GM19468 (cell line): ENCODE results near the gene SH3RF2.

Experiments used
- ATAC-seq: cut with Tn5 transposase; IDR thresholded peaks from one replicate; pipeline ENCODE4 v1.9.1; 2021; ENCODE audit warnings: mild to moderate bottlenecking, moderate library complexity, moderate number of reproducible peaks; ENCODE audit not compliant: unreplicated experiment; ENCODE audit errors: extremely low read depth

The SH3RF2 gene

DNA sequence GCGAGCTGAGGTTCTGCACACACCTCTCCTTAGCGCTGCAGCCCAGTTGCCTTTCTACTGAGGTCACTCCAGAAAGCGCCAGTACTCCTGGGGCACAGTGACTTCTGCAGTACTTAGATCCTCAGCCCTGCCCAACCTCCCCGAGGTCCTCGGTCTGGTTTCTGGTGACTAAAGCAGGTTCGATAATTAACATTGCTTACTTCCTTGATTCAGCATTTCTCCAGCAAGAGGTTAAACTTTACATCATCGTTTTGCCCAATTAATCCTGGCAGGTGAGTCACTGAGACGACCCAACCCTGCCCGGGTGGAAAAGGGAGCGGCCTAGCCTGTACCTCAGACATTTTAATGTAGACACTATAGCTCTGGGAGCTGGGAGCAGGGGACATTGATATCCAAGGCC lies 91.4 kb downstream of the SH3RF2 start:
- no peak for ATAC-seq

- ATAC-seq = no peak
Observed at GRCh38 chr5:146032911-146033310, 96.5 kb downstream of the SH3RF2 start.

GRCh38 chr5:146034127-146034526 lies 97.7 kb downstream of the SH3RF2 start:
- no peak for ATAC-seq

GRCh38 chr5:146034605-146035004 lies 98.2 kb downstream of the SH3RF2 start:
- no peak for ATAC-seq

- no peak for ATAC-seq
Observed at GRCh38 chr5:146039420-146039819, 103.0 kb downstream of the SH3RF2 start.

GRCh38 chr5:146040527-146040926 lies 104.1 kb downstream of the SH3RF2 start:
- ATAC-seq = no peak

DNA sequence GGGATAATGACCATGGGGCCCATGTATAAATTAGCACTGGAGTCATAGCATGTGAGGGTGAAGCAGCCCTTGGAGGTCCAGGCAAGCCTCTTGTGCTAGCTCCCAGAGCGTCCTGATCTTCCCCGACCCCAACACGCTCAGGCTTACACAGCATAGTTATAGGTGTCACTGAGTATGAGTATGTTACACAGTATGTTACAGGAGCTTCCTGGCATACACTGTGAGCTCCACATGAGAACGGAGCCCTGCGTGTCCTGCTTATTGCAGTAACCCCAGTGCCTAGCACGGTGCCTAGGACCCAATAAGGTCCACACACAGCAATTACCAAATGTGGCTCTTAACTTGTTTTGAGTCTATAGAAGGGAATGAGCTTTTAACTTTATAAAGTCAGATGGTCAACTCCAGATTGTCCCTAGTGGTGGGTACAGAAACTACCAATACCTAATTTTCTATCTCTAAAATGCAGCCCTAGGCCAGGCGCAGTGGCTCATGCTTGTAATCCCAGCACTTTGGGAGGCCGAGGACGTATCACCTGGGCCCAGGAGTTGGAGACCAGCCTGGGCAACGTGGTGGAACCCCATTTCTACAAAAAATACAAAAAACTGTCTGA lies 104.9 kb downstream of the SH3RF2 start:
- no peak for ATAC-seq

DNA sequence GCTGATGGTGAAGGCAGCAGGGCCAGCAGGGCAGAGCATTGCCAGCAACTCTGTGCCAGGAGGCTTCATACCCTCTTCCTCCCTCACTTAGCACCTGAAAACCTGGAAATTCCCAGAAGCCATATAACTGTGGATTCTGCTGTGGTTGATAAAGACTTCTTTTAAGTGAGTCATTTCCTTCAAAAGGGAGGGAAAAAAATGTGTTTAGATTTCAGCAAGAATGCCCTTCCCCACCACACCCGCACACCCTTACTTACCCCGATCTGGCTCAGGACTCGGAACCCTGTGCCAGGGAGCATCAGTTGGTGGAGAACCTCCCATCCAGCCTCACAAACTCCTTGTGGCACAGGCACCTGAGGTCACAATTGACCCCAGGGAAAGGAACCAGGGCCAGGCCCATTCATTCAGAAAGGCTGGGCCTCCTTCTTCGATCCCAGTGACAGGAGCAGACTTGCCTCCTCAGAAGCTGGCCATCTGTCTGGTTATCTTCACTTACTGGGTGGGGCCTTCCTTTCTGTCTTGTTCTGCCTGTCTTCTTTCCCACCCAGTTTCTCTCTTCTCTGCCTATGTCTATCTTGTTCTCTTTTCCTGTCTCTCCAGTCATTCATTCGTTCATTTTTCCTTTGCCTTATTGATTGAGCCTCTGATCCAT lies 106.4 kb downstream of the SH3RF2 start:
- ATAC-seq = no peak

DNA sequence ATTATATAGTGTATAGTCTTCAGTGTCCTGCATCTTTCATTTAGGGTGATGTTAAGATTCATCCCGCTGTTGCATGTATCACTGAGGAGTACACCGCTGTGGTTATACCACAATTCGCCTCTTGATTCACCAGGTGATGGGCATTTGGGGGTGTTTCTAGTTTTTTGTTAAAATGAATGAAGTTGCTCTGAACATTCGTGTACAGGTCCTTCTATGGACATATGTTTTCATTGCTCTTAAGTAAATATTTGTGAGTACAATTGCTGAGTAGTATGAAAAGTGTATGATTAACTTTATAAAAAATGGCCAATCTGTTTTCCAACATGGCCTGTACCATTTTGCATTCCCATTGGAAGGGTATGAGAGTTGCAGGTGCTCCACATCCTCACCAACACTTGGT lies 107.3 kb downstream of the SH3RF2 start:
- no peak for ATAC-seq

GRCh38 chr5:146047396-146047795 lies 111.0 kb downstream of the SH3RF2 start:
- ATAC-seq = no peak

- ATAC-seq = no peak
Observed at GRCh38 chr5:146048994-146049703, 112.8 kb downstream of the SH3RF2 start.

- no peak for ATAC-seq
Observed at GRCh38 chr5:146049704-146050026, 113.3 kb downstream of the SH3RF2 start.

DNA sequence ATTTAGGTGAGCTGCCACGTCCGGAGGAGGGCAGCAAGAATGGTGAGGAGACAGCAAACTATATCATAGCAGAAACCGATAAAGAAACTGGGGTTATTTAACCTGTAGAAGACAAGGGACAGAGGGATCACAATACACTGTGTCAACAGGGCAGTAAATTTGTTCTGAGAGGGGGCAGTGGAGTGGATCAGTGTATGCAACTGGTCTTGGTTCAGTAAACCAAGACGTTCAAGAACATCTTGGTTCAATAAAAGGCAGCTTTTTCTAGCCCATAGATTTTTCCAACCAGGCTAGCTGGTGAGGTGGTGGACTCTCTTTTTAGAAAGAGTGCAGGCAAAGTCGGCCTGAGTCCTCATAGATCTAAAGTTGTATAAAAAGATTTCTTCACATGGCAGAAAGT lies 113.7 kb downstream of the SH3RF2 start:
- ATAC-seq = no peak

DNA sequence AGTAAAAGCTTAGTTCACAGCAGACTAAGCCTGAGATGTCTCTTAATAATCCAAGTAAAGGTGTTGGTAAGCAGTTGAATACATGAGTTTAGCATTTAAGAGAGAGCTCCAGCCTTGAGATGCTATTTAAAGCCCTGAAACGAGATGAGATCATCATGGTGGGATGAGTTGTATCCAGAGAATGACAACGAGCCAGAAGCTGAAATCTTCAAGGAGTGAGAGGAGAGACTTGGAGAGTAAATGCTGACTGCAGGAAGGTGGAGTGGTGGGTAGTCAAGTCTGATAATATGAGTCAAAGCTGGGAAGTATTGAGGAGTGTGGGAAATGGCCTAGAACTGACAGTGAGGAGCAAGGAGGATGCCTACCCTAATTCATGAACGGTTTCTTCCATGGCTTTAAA lies 115.3 kb downstream of the SH3RF2 start:
- ATAC-seq = no peak

DNA sequence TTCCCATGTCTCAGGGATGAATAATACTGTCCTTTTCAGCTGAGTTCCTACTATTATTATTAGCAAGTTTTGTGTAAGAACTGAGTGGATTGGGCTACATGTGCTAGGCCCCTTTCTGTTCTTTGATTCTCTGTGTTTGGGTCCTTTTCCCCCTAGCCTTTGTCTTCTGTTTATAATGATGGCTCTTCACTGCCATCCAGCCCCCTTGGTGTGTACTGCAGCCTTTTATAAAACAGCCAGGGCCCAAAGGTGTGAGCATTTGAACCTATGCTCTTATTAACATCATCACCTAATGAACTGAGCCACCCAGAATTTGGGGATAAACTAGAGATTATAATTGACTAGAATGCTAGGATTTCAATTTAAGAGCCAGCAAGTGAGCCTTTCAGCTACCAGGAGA lies 116.4 kb downstream of the SH3RF2 start:
- no peak for ATAC-seq

DNA sequence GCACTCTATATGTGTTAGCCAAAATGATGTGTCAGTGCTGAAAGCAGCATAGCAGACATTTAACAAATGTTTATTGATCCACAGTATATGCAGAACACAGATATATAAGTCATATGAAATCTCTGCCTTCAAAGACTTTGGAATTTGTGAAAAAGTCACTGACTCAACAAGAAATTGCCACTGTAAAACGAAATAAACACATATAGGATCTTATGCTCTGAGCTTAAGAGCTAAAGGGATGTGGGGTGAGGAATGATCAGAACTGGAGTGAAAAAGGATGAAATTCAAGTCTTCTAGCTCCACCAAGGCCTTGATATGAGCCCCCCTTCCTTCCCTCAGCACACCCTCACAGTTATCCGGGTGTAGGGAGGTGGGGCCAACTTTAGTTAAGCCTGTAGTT lies 119.1 kb downstream of the SH3RF2 start:
- ATAC-seq = no peak

DNA sequence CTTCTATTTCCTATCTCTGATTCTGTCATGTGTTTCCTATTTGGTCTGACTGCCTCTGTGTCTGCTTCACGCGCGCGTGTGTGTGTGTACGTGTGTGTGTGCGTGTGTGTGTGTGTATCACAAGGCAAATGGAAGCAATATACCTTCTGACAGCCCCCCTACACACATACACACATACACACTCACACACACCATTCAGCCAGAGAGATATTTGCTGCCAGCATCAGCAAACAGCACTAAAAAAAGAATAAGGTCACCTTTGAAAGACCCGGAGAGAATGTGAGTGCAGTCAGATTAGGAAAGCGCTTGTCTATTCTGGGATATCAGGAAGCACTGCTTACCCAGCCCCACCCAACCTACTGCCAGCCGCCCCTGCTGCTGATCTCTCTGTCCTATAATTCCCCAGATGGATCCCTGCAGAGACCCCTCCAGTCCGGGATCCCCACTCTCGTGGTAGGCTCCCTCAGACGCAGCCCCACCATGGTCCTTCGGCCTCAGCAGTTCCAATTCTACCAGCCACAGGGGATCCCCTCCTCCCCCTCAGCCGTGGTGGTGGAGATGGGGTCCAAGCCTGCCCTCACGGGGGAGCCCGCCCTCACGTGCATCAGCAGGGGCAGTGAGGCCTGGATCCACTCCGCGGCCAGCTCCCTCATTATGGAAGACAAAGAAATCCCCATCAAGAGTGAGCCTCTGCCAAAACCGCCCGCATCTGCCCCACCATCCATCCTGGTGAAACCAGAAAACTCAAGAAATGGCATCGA lies 123.3 kb downstream of the SH3RF2 start:
- ATAC-seq = no peak

DNA sequence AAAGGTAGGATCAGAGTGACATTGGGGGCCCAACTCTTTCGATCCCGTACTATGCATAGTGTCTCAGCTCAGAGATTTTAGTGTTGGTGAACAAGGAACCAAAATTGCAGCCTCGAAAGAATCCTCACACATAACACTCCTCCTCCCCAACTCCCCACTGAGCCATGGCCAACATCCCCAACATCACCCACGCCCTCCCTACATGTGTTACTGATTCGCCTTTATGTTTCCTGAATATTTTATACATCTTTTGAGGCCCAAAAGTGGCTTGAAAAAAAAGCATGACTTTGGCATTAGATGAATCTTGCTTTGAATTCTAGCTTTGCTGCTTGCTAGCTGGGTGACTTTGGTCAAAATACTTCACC lies 123.8 kb downstream of the SH3RF2 start:
- no peak for ATAC-seq

DNA sequence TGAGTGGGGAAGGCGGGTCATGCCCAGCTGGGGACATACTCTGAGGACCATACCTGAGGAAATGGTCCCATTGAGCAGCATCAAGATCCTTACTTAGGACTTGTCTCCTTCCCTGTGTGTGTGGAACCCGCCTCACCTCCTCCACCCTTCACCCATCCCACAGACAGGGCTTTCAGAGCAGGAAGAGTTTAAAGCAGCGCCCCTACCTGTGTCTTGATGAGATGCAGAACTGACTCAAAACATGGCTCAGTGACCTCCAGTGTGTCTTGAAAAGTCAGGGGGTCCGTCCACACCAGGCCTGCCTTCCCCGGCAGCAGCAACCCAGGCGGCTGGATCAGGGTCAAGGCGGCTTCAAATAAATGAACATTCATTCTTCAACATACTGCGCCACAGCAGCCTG lies 130.6 kb downstream of the SH3RF2 start:
- no peak for ATAC-seq

- ATAC-seq = no peak
Observed at GRCh38 chr5:146068206-146068605, 131.8 kb downstream of the SH3RF2 start.
